Measurements from ENCODE around the gene URB2. TPM values are rescaled to one million over a fixed set of nuclear protein-coding genes. Genes with fewer than 3 reads are reported as not detected.

URB2 gene
- polyA plus RNA-seq, 1 experiment: 6.4 TPM

DNA sequence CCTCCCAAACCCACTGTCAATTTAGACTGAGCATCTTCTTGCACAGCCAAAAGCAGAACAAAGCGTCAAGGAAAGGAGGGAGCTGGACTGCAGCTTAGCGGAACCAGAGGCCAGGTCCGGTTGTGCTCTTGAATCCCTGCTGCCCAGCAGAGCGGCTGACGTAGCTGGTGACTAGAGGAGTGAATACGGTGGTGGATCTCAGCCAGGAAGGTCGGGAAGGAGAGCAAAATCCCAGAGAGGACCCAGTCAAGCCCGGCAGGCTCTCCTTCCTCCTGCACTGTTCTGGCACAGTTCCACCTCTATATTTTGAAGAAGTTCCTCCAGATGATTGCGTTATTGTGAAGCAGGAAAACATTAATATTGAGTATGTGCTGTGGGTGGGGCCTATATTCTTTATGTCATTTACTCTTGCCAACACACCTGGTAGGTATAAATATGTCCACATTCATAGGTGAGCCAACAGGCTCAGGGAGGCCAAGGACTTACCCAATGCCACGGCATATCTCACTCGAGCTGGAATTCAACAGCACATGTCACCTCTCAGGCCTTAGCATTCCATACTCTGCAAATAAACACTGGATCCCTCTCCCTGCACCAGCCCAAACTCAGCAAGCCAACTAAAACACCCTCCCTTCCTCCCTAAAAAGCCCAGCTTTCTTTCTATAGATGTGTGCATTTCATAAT is 43.9 kb upstream of the URB2 start:
- Histone ChIP-seq H3K27ac (ENCODE audit: low read depth, low read length) (no peak overlapping the region), H3K4me3 (ENCODE audit: low read depth, low read length) (no peak overlapping the region), H3K9me3 (ENCODE audit: control insufficient read depth, insufficient read depth, low read length) (no peaks in the 10 kb centered on the region), H3K27me3 (ENCODE audit: control insufficient read depth, insufficient read depth, low read length) (peaks cover 2% of the 10 kb centered on the region)
- ChIA-PET CTCF (interaction anchor here (0.7 to 1.3 kb wide), 3 partner anchors 23 to 728 kb away, joined by 3 to 6 read pairs (median 3); partner anchors contain the start of gene ABCB10), POLR2A (no interaction called here)
- DNase-seq (ENCODE audit: low read depth, low spot score): no peak
- TF ChIP-seq, protein P1, sequence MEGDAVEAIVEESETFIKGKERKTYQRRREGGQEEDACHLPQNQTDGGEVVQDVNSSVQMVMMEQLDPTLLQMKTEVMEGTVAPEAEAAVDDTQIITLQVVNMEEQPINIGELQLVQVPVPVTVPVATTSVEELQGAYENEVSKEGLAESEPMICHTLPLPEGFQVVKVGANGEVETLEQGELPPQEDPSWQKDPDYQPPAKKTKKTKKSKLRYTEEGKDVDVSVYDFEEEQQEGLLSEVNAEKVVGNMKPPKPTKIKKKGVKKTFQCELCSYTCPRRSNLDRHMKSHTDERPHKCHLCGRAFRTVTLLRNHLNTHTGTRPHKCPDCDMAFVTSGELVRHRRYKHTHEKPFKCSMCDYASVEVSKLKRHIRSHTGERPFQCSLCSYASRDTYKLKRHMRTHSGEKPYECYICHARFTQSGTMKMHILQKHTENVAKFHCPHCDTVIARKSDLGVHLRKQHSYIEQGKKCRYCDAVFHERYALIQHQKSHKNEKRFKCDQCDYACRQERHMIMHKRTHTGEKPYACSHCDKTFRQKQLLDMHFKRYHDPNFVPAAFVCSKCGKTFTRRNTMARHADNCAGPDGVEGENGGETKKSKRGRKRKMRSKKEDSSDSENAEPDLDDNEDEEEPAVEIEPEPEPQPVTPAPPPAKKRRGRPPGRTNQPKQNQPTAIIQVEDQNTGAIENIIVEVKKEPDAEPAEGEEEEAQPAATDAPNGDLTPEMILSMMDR (IDR thresholded peaks at IDR 0.05; ENCODE audit: low read depth, low read length): no peak

DNA sequence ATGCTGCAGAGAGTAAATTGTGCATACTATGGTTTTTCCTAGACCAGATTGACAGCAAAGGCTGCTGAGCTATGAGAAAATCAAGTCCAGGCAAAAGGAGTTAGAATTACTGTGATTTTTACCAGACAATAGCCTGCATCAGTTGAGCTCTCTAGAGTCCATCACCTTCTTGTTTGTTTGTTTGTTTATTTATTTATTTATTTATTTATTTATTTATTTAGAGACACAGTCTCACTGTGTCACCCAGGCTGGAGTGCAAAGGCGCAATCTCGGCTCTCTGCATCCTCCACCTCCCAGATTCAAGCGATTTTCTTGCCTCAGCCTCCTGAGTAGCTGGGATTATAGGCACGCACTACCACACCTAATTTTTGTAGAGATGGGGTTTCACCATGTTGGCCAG is 43.3 kb upstream of the URB2 start:
- POLR2A ChIA-PET: no interaction called here
- Histone ChIP-seq H3K27me3 (ENCODE audit: control insufficient read depth, insufficient read depth, low read length) (peaks cover 2% of the 10 kb centered on the region), H3K4me3 (ENCODE audit: low read depth, low read length) (no peak overlapping the region), H3K27ac (ENCODE audit: low read depth, low read length) (no peak overlapping the region), H3K9me3 (ENCODE audit: control insufficient read depth, insufficient read depth, low read length) (no peaks in the 10 kb centered on the region)
- DNase-seq (ENCODE audit: low read depth, low spot score): no peak
- CTCF ChIA-PET: interaction anchor here (0.6 to 0.9 kb wide), 3 partner anchors 21 to 727 kb away, joined by 3 to 6 read pairs (median 4); partner anchors contain the start of gene ABCB10
- TF ChIP-seq, protein P1 (IDR thresholded peaks at IDR 0.05; ENCODE audit: low read depth, low read length): no peak

DNA sequence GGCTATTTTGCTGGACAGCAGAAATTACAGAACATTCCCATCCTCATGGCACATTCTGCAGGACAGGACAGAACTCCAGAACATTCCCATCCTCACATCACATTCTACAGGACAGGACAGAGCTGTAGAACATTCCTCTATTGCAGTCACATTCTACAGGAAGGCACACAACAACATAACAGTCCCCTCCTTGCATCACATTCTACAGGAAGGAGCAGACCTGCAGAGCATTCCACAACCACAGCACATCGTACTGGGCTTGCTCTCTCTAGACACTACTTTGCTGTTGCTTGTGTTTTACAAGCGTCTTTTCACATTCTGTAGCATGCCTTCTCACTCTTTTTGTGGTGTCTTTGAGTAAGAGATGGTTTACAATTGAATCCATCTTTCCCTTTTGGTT is 40.7 kb upstream of the URB2 start:
- POLR2A ChIA-PET: no interaction called here

DNA sequence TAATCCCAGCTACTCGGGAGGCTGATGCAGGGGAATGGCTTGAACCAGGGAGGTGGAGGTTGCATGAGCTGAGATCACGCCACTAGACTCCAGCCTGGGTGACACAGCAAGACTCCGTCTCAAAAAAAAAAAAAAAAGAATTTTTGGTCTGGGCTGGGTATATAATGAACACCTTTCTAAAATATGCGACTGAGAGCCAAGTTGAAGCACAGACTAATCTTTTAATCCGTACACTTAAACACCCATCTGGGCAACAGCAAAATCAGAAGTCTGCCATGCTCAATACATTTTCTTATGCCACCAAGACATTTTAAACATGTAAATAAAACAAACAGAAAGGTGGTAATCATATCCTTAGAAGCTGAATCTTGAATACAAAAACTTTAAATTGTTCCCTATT is 35.9 kb upstream of the URB2 start:
- H3K27ac ChIP-seq (ENCODE audit: low read depth, low read length): no peak overlapping the region
- POLR2A ChIA-PET: no interaction called here
- H3K4me3 ChIP-seq (ENCODE audit: low read depth, low read length): no peak overlapping the region
- H3K27me3 ChIP-seq (ENCODE audit: control insufficient read depth, insufficient read depth, low read length): no peaks in the 10 kb centered on the region
- DNase-seq (ENCODE audit: low read depth, low spot score): no peak
- CTCF ChIA-PET: interaction anchor here (1.5 kb wide), 1 partner anchor 31 kb away, joined by 4 read pairs; the partner anchor contains the start of gene ABCB10
- TF ChIP-seq, protein P1 (IDR thresholded peaks at IDR 0.05; ENCODE audit: low read depth, low read length): no peak
- no peaks in the 10 kb centered on the region for H3K9me3 ChIP-seq (ENCODE audit: control insufficient read depth, insufficient read depth, low read length)

More for the DNA sequence above, 40.7 kb upstream of the URB2 start:
- no peak overlapping the region for H3K4me3 ChIP-seq (ENCODE audit: low read depth, low read length)
- no peaks in the 10 kb centered on the region for H3K9me3 ChIP-seq (ENCODE audit: control insufficient read depth, insufficient read depth, low read length)
- DNase-seq (ENCODE audit: low read depth, low spot score): no peak
- no peaks in the 10 kb centered on the region for H3K27me3 ChIP-seq (ENCODE audit: control insufficient read depth, insufficient read depth, low read length)
- no peak overlapping the region for H3K27ac ChIP-seq (ENCODE audit: low read depth, low read length)
- CTCF ChIA-PET: no interaction called here
- TF ChIP-seq, protein P1 (IDR thresholded peaks at IDR 0.05; ENCODE audit: low read depth, low read length): no peak

DNA sequence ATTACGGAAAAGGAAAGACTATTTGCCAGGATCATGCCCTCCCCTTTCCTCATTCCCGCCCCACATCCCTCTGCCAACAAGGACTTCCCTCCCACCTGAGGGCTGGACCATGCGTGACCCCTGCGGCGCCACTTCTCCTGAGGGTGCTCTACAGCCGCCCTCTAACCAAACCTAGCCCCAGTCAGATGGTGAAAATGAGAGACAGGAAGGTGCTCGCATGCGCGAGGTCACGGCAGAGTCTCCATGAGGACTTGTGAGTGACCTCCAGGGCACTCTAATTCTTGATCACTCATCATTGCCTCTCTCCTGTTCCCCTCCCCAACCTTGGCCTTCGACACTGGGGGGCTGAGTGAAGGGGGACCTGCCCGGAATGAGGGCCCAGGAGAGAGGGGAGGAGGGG is 32.2 kb upstream of the URB2 start:
- CTCF ChIA-PET: no interaction called here
- no peak overlapping the region for H3K4me3 ChIP-seq (ENCODE audit: low read depth, low read length)
- H3K27ac ChIP-seq (ENCODE audit: low read depth, low read length): no peak overlapping the region
- POLR2A ChIA-PET: no interaction called here
- no peaks in the 10 kb centered on the region for H3K9me3 ChIP-seq (ENCODE audit: control insufficient read depth, insufficient read depth, low read length)
- no peaks in the 10 kb centered on the region for H3K27me3 ChIP-seq (ENCODE audit: control insufficient read depth, insufficient read depth, low read length)
- DNase-seq (ENCODE audit: low read depth, low spot score): no peak
- TF ChIP-seq, protein P1 (IDR thresholded peaks at IDR 0.05; ENCODE audit: low read depth, low read length): no peak
